Suprapubic skin (tissue), 3 donors: Measurements from ENCODE around the gene KIAA0930.

Experiments
- CTCF ChIP-seq, 2 donors: fragments of 200-600 bp in 1 of 2; fragments of 450-650 bp in 1 of 2; sonication (generic) in 1 of 2; IDR thresholded peaks; one replicate each; pipeline ENCODE4 v1.5.1; 2016 to 2019; ENCODE audit warnings: antibody characterized with exemption in 2 of 2, mild to moderate bottlenecking in 1 of 2, moderate library complexity in 1 of 2
- POLR2A ChIP-seq, 2 donors: fragments of 450-650 bp; IDR thresholded peaks; one replicate each; pipeline ENCODE4 v1.6.1; 2017; ENCODE audit warnings: antibody characterized with exemption in 2 of 2, mild to moderate bottlenecking in 2 of 2, moderate library complexity in 2 of 2

- no peak for TF ChIP-seq CTCF (IDR thresholded peaks at IDR 0.05)
- TF ChIP-seq POLR2A (IDR thresholded peaks at IDR 0.05), result no peak
Observed at GRCh38 chr22:45171830-45172229, 68.9 kb downstream of the KIAA0930 start.
